GM19239 (cell line): ENCODE measurements around the gene TYMP.
"Not testable (repeated sequence)": the region's sequence is repeated elsewhere in the genome, so short reads cannot be mapped to it uniquely, and the experiment has no call there.

Experiments used
- DNase-seq: peaks from one replicate; pipeline ENCODE4 v3.0.0; 2011; ENCODE audit warnings: low spot score; ENCODE audit not compliant: insufficient read length
- FAIRE-seq: peaks from 2 replicates; lab custom pipeline; 2011; peaks lifted over from hg19 to GRCh38; lab: Jason Lieb, UNC

The TYMP gene

GRCh38 chr22:50526108-50526833 lies 3.5 kb downstream of the TYMP start:
- no peak for DNase-seq
- peak; percentile 47 for FAIRE-seq

DNA sequence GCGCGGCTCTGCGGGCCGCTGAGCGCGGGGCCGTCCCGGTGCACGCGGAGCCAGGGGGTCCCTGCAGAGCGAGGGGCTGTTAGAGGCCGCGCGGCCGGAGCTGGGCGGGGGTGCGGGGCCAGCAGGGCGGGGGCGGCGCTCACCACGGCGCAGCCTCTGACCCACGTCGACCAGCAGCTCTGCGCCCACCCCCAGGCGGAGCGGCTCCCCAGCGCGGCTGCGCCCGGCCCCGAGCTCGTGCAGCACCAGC lies 4.0 kb downstream of the TYMP start:
- DNase-seq (no peak), FAIRE-seq (no peak)

DNA sequence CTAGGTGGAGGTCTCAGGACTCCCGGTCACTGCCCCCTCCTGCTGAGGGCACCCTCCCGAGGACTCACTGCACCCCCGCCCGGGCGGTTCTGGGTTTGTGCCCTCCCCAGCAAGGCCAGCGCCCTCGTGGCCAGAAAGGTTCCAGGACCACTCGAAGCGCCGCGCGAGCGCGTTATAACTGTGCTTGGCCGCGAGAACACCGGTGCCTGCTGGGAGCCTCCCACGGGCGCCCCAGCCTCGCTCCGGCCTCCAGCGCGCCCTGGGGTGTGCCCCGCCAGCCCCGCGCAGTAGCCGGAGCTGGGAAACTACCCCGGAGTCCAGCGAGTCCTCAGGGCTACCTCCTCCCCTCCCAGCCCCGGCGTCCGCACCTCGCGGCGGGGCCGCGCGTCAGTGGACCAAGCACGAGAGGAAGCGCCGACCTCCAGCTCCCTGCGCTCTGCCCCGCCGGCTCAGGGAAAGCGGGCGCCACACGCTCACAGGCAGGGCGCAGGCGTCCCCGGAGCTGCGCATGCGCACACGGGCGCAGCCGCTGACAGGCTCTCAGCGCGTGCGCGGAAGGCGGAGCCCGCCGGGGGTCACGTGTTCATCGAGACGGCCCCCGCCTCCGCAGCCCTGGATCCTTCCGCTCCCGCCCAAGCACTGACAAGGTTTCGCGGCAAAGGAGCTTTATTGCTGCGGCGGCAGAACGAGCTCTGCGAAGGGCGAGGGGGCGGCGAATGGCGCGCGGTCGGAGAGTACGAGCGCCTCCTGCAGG lies 4.5 kb downstream of the TYMP start, which contains the start of gene SCO2:
SCO2 (minus strand) TSS at position 495 of the 754 bp plus-strand sequence. CDS start 1,187 bp downstream, outside the sequence.
- FAIRE-seq (peak; percentile 97), DNase-seq (peak; percentile 90)

DNA sequence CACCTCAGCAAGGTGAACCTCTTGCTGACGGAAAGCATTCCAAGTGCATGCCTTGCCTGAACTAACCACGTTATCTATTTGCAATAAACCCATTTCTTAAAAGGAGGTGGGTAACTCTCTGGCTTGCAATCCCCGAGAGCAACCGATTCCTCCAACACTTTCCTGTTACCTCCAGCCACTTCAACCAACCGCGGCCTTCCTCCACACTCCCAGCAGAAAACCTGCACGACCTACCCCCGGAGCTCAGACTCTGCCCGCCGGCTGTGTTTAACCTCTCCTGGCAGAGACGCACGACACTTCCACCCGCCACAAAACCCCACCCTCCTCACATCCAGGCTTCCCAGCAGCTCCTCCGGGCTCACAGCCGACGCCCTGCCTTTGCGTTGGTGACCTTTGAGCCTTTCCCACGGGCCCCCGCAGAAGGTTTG lies 5.1 kb downstream of the TYMP start:
- DNase-seq (no peak), FAIRE-seq (no peak)

GRCh38 chr22:50523806-50524675 lies 5.8 kb downstream of the TYMP start:
- FAIRE-seq (no peak), DNase-seq (no peak)

DNA sequence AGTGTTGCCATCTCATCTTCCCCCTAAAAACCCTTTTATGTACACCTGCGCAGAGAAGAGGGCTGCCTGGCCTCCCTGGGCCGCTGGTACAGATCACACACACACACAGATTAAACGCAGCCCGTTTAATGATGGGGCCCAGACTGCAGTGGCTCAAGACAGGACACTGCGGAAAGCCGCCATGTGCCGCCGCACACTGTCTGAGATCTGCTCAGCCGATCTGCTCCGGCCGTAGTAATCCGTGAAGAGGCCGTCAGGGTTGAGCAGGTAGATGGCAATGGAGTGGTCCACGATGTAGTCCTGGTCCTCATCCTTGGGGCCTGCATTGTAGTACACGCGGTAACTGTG lies 6.4 kb downstream of the TYMP start:
- DNase-seq (no peak), FAIRE-seq (no peak)

- no peak for FAIRE-seq
- no peak for DNase-seq
Observed at GRCh38 chr22:50522806-50523438, 6.9 kb downstream of the TYMP start.

DNA sequence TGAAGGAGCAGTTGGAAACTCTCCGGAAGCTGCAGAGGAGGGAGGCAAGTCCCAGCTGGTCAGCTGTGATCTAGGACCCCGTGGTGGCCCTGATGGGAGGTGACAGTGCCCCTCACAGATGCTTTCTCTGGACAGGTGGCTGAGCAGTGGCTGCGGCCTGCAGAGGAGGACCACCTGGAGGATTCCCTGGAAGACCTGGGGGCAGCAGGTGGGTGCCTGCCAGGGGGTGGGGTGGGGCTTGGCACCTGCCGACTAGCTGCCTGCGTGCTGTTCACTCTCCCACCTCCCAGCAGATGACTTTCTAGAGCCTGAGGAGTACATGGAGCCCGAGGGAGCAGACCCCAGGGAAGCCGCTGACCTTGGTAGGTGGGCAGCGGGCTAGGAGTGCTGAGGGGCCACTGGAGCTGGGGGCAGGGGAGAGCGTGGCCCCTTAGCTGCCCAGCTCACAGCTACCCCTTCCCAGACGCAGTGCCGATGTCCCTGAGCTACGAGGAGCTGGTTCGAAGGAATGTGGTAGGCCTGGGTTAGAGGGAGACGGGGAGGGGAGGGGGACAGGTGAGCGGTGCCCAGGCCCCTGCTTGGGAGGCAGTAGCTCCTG lies 7.5 kb downstream of the TYMP start:
- FAIRE-seq (no peak), DNase-seq (no peak)

- FAIRE-seq (no peak), DNase-seq (no peak)
Observed at GRCh38 chr22:50521710-50522109, 8.1 kb downstream of the TYMP start.

- DNase-seq (no peak), FAIRE-seq (no peak)
Observed at GRCh38 chr22:50520826-50521453, 8.9 kb downstream of the TYMP start.

- DNase-seq, FAIRE-seq: not testable (repeated sequence)
Observed at GRCh38 chr22:50520184-50520583, 9.6 kb downstream of the TYMP start.

DNA sequence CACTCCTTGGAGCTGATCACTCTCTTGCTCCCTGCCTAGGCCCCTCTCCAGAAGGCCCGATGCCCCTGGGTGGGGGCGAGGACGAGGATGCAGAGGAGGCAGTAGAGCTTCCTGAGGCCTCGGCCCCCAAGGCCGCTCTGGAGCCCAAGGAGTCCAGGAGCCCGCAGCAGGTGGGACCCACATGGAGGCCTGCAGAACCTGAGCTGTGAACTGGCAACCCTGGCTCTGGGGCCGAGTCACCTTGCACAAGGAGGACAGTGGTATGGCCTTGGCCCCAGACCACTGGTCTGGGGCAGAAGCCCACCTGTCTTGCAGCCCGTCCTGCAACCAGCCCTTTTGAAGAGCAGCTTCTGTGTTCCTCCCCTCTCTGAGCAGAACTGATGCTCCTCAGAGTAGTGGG lies 10.7 kb downstream of the TYMP start:
- FAIRE-seq, result no peak
- DNase-seq, result no peak

DNA sequence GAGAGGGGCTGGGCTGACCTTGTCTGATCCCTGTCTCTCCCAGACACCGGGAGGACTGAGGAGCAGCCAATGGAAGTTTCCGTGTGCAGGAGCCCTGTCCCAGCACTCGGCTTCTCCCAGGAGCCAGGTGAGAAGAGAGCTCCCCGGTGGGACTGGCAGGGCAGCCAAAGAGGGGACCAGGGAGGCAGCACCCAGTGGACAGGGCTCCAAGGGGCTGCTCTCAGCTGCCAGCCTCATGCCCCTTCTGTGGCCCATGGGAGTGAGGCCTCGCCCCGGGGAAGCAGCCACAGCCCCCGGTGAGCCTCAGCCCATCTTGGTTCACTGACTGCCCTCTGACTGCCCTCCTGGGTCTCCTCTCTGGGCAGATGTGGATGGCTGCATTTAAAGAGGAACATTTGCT lies 11.2 kb downstream of the TYMP start:
- DNase-seq (no peak), FAIRE-seq (no peak)

DNA sequence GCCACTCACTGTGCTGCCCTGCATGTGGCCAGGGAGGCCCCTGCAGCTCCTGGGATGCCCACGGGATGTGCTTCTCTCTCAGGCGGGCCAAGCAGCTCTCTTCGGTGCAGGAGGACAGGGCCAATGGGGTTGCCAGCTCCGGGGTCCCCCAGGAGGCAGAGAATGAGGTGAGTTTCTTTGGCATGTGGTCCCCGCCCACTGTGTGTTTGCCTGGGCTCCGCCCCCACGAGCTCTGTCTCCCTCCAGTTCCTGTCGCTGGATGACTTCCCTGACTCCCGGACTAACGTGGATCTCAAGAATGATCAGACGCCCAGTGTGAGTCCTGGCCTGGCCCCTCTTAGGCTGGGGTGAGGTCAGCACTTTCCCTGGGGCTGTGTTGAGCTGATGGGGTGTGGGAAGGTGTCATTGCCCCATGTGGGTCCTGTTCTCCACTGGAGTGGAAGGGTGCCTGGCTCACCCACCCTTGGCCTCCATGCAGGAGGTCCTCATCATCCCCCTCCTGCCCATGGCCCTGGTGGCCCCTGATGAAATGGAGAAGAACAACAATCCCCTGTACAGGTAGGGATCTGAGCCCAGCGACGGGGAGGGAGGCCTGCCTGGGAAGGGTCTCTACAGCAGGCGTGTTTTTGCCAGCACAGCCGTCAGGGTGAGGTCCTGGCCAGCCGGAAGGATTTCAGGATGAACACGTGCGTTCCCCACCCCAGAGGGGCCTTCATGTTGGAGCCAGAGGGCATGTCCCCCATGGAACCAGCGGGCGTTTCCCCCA lies 12.1 kb downstream of the TYMP start:
- DNase-seq (no peak), FAIRE-seq (no peak)

GRCh38 chr22:50516891-50517290 lies 12.9 kb downstream of the TYMP start:
- FAIRE-seq (no peak), DNase-seq (no peak)

DNA sequence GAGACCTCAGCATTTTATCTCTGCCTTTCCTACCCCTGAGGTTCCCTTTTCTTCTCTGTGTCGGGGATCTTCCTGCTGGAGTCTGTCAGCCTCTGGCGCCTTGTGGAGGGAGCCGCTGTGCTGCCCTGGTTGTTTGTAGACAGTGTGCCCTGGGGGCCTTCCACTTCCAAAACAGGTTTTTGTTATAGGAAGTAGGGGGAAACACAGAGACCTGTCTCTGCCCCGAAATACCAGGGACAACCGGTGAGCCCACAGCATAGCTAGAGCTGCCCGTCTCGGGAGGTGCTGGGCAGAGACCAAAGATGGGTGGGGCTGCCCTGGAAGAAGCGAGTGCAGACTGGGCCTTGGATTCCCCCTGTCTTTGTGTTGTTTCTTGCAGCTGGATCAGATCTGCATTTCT lies 13.7 kb downstream of the TYMP start:
- DNase-seq, result no peak
- no peak for FAIRE-seq

DNA sequence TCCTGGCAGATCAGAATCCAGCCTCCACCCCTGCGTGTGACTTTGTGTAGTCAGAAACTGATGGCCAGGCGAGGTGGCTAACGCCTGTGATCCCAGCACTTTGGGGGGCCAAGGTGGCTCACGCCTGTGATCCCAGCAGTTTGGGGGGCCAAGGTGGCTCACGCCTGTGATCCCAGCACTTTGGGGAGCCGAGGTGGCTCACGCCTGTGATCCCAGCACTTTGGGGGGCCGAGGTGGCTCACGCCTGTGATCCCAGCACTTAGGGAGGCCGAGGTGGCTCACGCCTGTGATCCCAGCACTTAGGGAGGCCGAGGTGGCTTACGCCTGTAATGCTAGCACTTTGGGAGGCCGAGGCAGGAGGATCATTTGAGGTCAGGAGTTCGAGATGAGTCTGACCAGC lies 16.6 kb downstream of the TYMP start:
- FAIRE-seq, result no peak
- no peak for DNase-seq

DNA sequence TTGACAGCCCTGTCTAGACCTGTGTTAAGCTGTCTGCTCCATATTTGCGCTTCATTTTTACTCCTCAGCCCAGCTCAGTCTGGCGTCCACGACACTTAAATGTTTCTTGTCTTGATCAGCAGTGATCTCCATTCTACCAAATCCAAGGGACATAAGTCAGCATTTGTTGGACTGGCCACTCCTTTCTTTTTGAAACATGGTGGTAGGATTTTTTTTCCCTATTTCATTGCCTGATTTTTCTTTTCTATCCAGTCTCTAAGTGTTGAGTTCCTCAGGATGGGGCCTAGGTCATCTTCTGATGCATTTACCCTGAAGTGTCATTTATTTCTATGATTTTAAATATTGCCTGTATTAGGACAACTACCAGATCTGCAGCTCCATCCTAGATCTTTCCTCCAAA lies 20.9 kb downstream of the TYMP start:
- no peak for FAIRE-seq
- no peak for DNase-seq
